IMR-90 (cell line): ENCODE data around the gene ZC3H12D. TPM values are rescaled to one million over a fixed set of nuclear protein-coding genes. Genes with fewer than 3 reads are reported as not detected.
A peak's percentile ranks its signal among the peaks of the same experiment; 100 is the strongest.

Experiments used
- ATAC-seq: fragments of 200-7000 bp; cut with Tn5 transposase; 2 replicates; pipeline ENCODE4 v1.9.1; 2020; ENCODE audit warnings: low read depth, mild to moderate bottlenecking, moderate library complexity
- BruUV-seq: library from RNA; stranded (reverse); fragments of 400-500 nt; replicated peaks from 2 replicates; lab custom pipeline; 2021; lab: Mats Ljungman, UMichigan
- CTCF ChIA-PET: fragments of 300-600 bp; formaldehyde crosslinking; extraction: SDS; loops from one replicate; lab custom pipeline; 2021; ENCODE audit warnings: antibody characterized with exemption; lab: Yijun Ruan, JAX
- POLR2A ChIA-PET: fragments of 300-600 bp; sonication (Branson Sonifier 250); formaldehyde crosslinking; loops from one replicate; lab custom pipeline; 2022; ENCODE audit warnings: antibody characterized with exemption; ENCODE audit not compliant: unreplicated experiment; lab: Charles Lee
- DNase-seq: peaks from one replicate; pipeline ENCODE4 v3.0.0; 2013
- H2AFZ ChIP-seq: replicated peaks from 2 replicates; pipeline ENCODE3; 2013; ENCODE audit warnings: low read length, mild to moderate bottlenecking; ENCODE audit not compliant: poor library complexity
- H2AK5ac ChIP-seq: 2 replicates; pipeline ENCODE4 v1.6.1; 2013; ENCODE audit warnings: low read depth, low read length, inconsistent platforms
- H2AK9ac ChIP-seq: replicated peaks from 2 replicates; pipeline ENCODE3; 2013; ENCODE audit warnings: mild to moderate bottlenecking, low read depth, low read length, moderate library complexity; ENCODE audit not compliant: poor library complexity
- H2BK120ac ChIP-seq: 2 replicates; pipeline ENCODE4 v1.6.1; 2013; ENCODE audit warnings: low read depth, low read length, inconsistent platforms
- H2BK15ac ChIP-seq: 3 replicates; pipeline ENCODE4 v1.6.1; 2013; ENCODE audit warnings: low read depth, low read length, inconsistent platforms
- H2BK20ac ChIP-seq: 2 replicates; pipeline ENCODE4 v1.6.1; 2013; ENCODE audit warnings: low read depth, mild to moderate bottlenecking, inconsistent platforms, low read length, moderate library complexity
- H2BK5ac ChIP-seq: 2 replicates; pipeline ENCODE4 v1.6.1; 2013; ENCODE audit warnings: mild to moderate bottlenecking, low read depth, low read length, inconsistent platforms; ENCODE audit not compliant: poor library complexity, severe bottlenecking
- H3K14ac ChIP-seq: replicated peaks from 2 replicates; pipeline ENCODE4 v1.6.1; 2013; ENCODE audit warnings: low read depth, low read length, inconsistent platforms
- H3K18ac ChIP-seq: 2 replicates; pipeline ENCODE4 v1.6.1; 2013; ENCODE audit warnings: low read depth, low read length, control low read depth
- H3K23ac ChIP-seq: 2 replicates; pipeline ENCODE4 v1.6.1; 2013; ENCODE audit warnings: low read depth, low read length, inconsistent platforms
- H3K27ac ChIP-seq: 2 replicates; pipeline ENCODE4 v1.5.1; 2013; ENCODE audit warnings: mild to moderate bottlenecking, control low read depth, low read length; ENCODE audit not compliant: insufficient read depth
- H3K27me3 ChIP-seq: 2 replicates; pipeline ENCODE4 v1.6.1; 2013; ENCODE audit warnings: low read length; ENCODE audit not compliant: control insufficient read depth, insufficient read depth
- H3K36me3 ChIP-seq: 2 replicates; pipeline ENCODE4 v1.6.1; 2013; ENCODE audit warnings: low read length, mixed read lengths; ENCODE audit not compliant: control insufficient read depth, insufficient read depth
- H3K4ac ChIP-seq: 2 replicates; pipeline ENCODE4 v1.6.1; 2013; ENCODE audit warnings: low read depth, low read length, inconsistent platforms
- H3K4me1 ChIP-seq: 2 replicates; pipeline ENCODE4 v1.6.1; 2013; ENCODE audit warnings: low read length, mixed read lengths; ENCODE audit not compliant: control insufficient read depth, insufficient read depth
- H3K4me2 ChIP-seq: 2 replicates; pipeline ENCODE4 v1.6.1; 2013; ENCODE audit warnings: low read depth, mild to moderate bottlenecking, control low read depth, low read length, moderate library complexity
- H3K4me3 ChIP-seq: 2 replicates; pipeline ENCODE4 v1.5.1; 2013; ENCODE audit warnings: low read depth, mild to moderate bottlenecking, control low read depth, low read length, moderate library complexity; ENCODE audit not compliant: insufficient read depth
- H3K56ac ChIP-seq: 2 replicates; pipeline ENCODE4 v1.6.1; 2013; ENCODE audit warnings: low read length, inconsistent platforms; ENCODE audit not compliant: insufficient read depth; ENCODE audit errors: extremely low read depth
- H3K79me1 ChIP-seq, 2 experiments: 2 replicates each; pipeline ENCODE4 v1.6.1; 2013; ENCODE audit warnings: low read length in 2 of 2, inconsistent platforms in 1 of 2, low read depth in 1 of 2
- H3K9ac ChIP-seq: 2 replicates; pipeline ENCODE4 v1.6.1; 2013; ENCODE audit warnings: low read depth, low read length, control low read depth
- H3K9me1 ChIP-seq: 2 replicates; pipeline ENCODE4 v1.6.1; 2013; ENCODE audit warnings: low read length, inconsistent platforms; ENCODE audit not compliant: insufficient read depth
- H3K9me3 ChIP-seq: 2 replicates; pipeline ENCODE4 v1.6.1; 2013; ENCODE audit warnings: low read length; ENCODE audit not compliant: control insufficient read depth, insufficient read depth
- H4K20me1 ChIP-seq: 2 replicates; pipeline ENCODE4 v1.6.1; 2013; ENCODE audit warnings: low read length, inconsistent platforms; ENCODE audit not compliant: insufficient read depth
- H4K5ac ChIP-seq: 2 replicates; pipeline ENCODE4 v1.6.1; 2013; ENCODE audit warnings: mild to moderate bottlenecking, low read depth, low read length, control low read depth
- H4K8ac ChIP-seq, 2 experiments: 2 replicates each; pipeline ENCODE4 v1.6.1; 2013; ENCODE audit warnings: low read depth in 2 of 2, low read length in 2 of 2, control low read depth in 1 of 2, inconsistent platforms in 1 of 2
- H4K91ac ChIP-seq: 2 replicates; pipeline ENCODE4 v1.6.1; 2013; ENCODE audit warnings: low read depth, low read length, inconsistent platforms; ENCODE audit not compliant: insufficient read depth
- CHD1 ChIP-seq: IDR thresholded peaks from 2 replicates; pipeline ENCODE4 v1.6.1; 2012; ENCODE audit warnings: low read depth, low read length, improper control_type of control experiment
- CTCF ChIP-seq: conservative IDR thresholded peaks from 2 replicates; pipeline ENCODE4 v1.5.1; 2012; ENCODE audit warnings: mild to moderate bottlenecking, low read depth, low read length, improper control_type of control experiment
- FOS ChIP-seq: fragments of 150-350 bp; IDR thresholded peaks from 2 replicates; pipeline ENCODE4 v1.6.1; 2016; ENCODE audit warnings: low read depth, low read length
- MAFK ChIP-seq: IDR thresholded peaks from 2 replicates; pipeline ENCODE4 v1.6.1; 2012; ENCODE audit warnings: low read depth, low read length, improper control_type of control experiment
- NFE2L2 ChIP-seq: fragments of 150-350 bp; IDR thresholded peaks from 2 replicates; pipeline ENCODE4 v1.6.1; 2016; ENCODE audit warnings: low read depth, mild to moderate bottlenecking, low read length
- RCOR1 ChIP-seq: IDR thresholded peaks from 2 replicates; pipeline ENCODE4 v1.6.1; 2012; ENCODE audit warnings: mild to moderate bottlenecking, low read length, improper control_type of control experiment; ENCODE audit not compliant: insufficient replicate concordance
- RFX5 ChIP-seq: IDR thresholded peaks from 2 replicates; pipeline ENCODE4 v1.8.0; 2012; ENCODE audit warnings: low read depth, mild to moderate bottlenecking, low read length, moderate library complexity
- USF2 ChIP-seq: fragments of 150-350 bp; IDR thresholded peaks from 2 replicates; pipeline ENCODE4 v1.6.1; 2017; ENCODE audit warnings: mild to moderate bottlenecking, antibody characterized with exemption, low read length, low read depth
- WGBS, 2 experiments: methylation state at CpG; one replicate each; pipeline versions ENCODE4 v1.1.5 to v1.1.7; 2013; ENCODE audit warnings: missing lambda C conversion rate in 2 of 2; ENCODE audit not compliant: insufficient read length in 1 of 2; ENCODE audit errors: extremely low coverage in 2 of 2; 5-methylcytosine and 5-hydroxymethylcytosine counted together
- dilution Hi-C: fragments of 300-500 bp; cut with HindIII; formaldehyde crosslinking; loops from one replicate; pipeline ENCODE4 v1.14.3; 2018; ENCODE audit warnings: low sequenced_read_pairs; ENCODE audit not compliant: unreplicated experiment
- in situ Hi-C: fragments of 300-500 bp; cut with MboI; formaldehyde crosslinking; loops from 3 replicates; pipeline ENCODE4 v1.14.3; 2019; ENCODE audit warnings: low sequenced_read_pairs, inconsistent platforms, mixed read lengths
- intact Hi-C: fragments of 100-400 bp; cut with micrococcal nuclease; formaldehyde crosslinking; loops from 2 replicates; pipeline ENCODE4 v1.10.0; 2022
- polyA plus RNA-seq, 3 experiments: library from polyadenylated mRNA; depleted of rRNA; stranded (reverse); fragments of >200 nt; gene quantifications; 2 replicates each; pipeline ENCODE4 v1.2.3, GENCODE V29; 2012; ENCODE audit warnings: low replicate concordance in 1 of 3
- total RNA-seq: library from RNA; depleted of rRNA; stranded (reverse); fragments of >200 nt; gene quantifications from 2 replicates; pipeline ENCODE4 v1.2.3, GENCODE V29; 2012

ZC3H12D gene
- total and polyA plus RNA-seq, 2 of the 4 experiments (the other 2 are of a cell fraction), result under 0.01 to 0.12 TPM

DNA sequence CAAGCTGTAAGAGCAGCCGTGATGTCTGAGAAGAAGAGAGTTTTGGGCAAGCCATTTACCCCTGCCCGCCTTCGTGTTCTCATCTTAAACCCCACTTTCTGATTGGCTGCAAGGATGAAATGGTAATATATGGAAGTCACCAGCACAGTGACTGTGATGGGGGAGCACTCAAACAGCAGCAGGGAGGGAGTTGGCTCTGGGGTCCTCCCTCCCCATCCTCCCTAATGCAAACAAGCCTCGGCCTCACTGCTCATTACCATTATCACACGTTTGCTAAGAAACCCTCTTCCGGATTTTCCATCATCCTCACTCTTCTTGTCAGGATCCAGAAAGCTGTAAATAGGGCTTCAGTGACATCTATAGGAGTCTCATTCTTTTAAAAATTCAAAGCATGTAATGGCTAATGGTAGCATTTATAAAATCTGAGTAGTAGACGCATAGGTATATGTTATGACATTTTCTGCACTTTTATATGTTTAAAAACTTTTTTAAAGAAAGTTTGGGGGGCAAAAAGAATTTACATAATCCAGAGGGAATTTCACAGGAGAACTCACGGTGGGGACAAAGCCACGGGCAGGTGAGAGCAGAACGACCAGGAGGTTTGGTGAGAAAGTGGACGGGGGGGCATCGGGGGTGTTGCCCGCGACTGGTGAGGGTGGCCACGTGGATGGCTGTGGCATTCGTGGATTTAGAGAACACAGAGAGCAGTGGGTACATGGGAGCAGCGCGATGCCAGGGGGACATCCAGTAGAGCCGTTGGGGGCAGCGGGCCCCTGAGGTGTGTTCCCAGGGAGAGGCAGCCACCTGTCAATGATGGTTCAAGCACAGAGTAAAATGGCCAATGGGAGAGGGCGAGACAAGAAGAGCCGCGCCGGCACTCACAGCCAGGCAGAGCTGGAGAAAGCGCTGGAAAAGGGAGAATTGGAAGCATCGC, 55.1 kb downstream of the ZC3H12D start:
- Histone ChIP-seq H3K9me1 (no peaks in the 10 kb centered on the region), H2BK5ac (no peak overlapping the region), H3K27me3 (peaks cover 4% of the 10 kb centered on the region), H2AK5ac (0 out of 2 replicates have a peak overlapping the region, but pooled peaks have one; percentile 1), H2BK20ac (no peak overlapping the region), H4K20me1 (no peaks in the 10 kb centered on the region), H4K8ac (no peak overlapping the region), H2BK15ac (no peak overlapping the region; the same call in 2 of the 3 replicates), H3K9me3 (no peaks in the 10 kb centered on the region), H3K79me1 (no peaks in the 10 kb centered on the region), H3K18ac (no peak overlapping the region), H3K36me3 (no peaks in the 10 kb centered on the region), H3K4me1 (0 out of 2 replicates have a peak, but pooled peaks cover 2% of the 10 kb centered on the region), H3K4me2 (no peak overlapping the region), H2BK120ac (no peak overlapping the region), H3K27ac (no peak overlapping the region), H4K5ac (no peak overlapping the region), H3K9ac (no peak overlapping the region), H4K91ac (no peak overlapping the region), H2AK9ac (no peak overlapping the region), H3K14ac (no peak overlapping the region), H3K4me3 (no peak overlapping the region), H3K56ac (no peak overlapping the region), H3K4ac (no peak overlapping the region; the same call in 1 of the 2 replicates), H3K23ac (no peak overlapping the region), H2AFZ (no peak overlapping the region)
- no peak for TF ChIP-seq MAFK
- no peak for TF ChIP-seq FOS
- no peak for TF ChIP-seq CHD1
- no peak for TF ChIP-seq RCOR1
- no peak for TF ChIP-seq USF2
- 0 out of 2 replicates have a peak, but pooled peaks have one; percentile 13 for TF ChIP-seq CTCF
- no peak for TF ChIP-seq NFE2L2
- no peak for TF ChIP-seq RFX5
- intact Hi-C loops, result loop anchor here (5.0 to 10.0 kb wide), 2 partner anchors 112 to 855 kb away; partner anchors contain the start of gene TAB2
- ATAC-seq (no peak), DNase-seq (no peak)
- BruUV-seq, result no TSS peak
- CTCF ChIA-PET, result interaction anchor here (1.0 kb wide), 1 partner anchor 401 kb away, joined by 4 read pairs; no protein-coding TSS in a partner anchor
- in situ Hi-C loops, result loop anchor here (5.0 to 10.0 kb wide), 3 partner anchors 347 to 845 kb away; no protein-coding TSS in a partner anchor
- WGBS, 2 experiments, result 92% methylated on average over 17 of the region's 26 CpGs; no CpG with 5 or more reads in 1 of the 2 experiments
- POLR2A ChIA-PET, result interaction anchor here (0.6 kb wide), 1 partner anchor 90 kb away, joined by 3 read pairs; no protein-coding TSS in a partner anchor
- dilution Hi-C loops, result no loop called here
